Loucy (cell line): ENCODE data around the gene AP2A1.

Experiments
- H2AFZ ChIP-seq: fragments of 200-600 bp; sonication (generic); 2 replicates; pipeline ENCODE4 v1.6.0; 2016; ENCODE audit warnings: antibody characterized with exemption, mild to moderate bottlenecking, low read length, moderate library complexity
- H3F3A ChIP-seq: fragments of 200-600 bp; 2 replicates; pipeline ENCODE4 v1.6.0; 2016; ENCODE audit warnings: antibody characterized with exemption, low read depth, mild to moderate bottlenecking
- H3K27me3 ChIP-seq: fragments of 200-600 bp; sonication (generic); 2 replicates; pipeline ENCODE4 v1.6.1; 2014; ENCODE audit warnings: low read length, mild to moderate bottlenecking; ENCODE audit not compliant: insufficient read depth, poor library complexity, severe bottlenecking
- H3K36me3 ChIP-seq: fragments of 200-600 bp; sonication (generic); 2 replicates; pipeline ENCODE4 v1.6.1; 2016; ENCODE audit warnings: low read length; ENCODE audit not compliant: insufficient read depth
- H3K4me1 ChIP-seq: fragments of 200-600 bp; sonication (generic); 2 replicates; pipeline ENCODE4 v1.5.1; 2014; ENCODE audit warnings: low read length, mild to moderate bottlenecking; ENCODE audit not compliant: insufficient read depth, poor library complexity, severe bottlenecking
- H3K4me2 ChIP-seq: fragments of 200-600 bp; sonication (generic); 2 replicates; pipeline ENCODE4 v1.6.0; 2014; ENCODE audit warnings: antibody characterized with exemption, low read length, low read depth, mild to moderate bottlenecking; ENCODE audit not compliant: poor library complexity, severe bottlenecking
- H3K4me3 ChIP-seq: fragments of 200-600 bp; sonication (generic); 2 replicates; pipeline ENCODE4 v1.5.1; 2014; ENCODE audit warnings: low read length, mild to moderate bottlenecking, mixed read lengths; ENCODE audit not compliant: poor library complexity, severe bottlenecking
- H3K79me2 ChIP-seq: fragments of 200-600 bp; sonication (generic); 2 replicates; pipeline ENCODE4 v1.6.1; 2014; ENCODE audit warnings: low read length; ENCODE audit not compliant: insufficient read depth
- H3K9ac ChIP-seq: fragments of 200-600 bp; sonication (generic); 2 replicates; pipeline ENCODE4 v1.6.0; 2014; ENCODE audit warnings: mild to moderate bottlenecking, low read depth, low read length, moderate library complexity; ENCODE audit not compliant: poor library complexity, severe bottlenecking
- H3K9me2 ChIP-seq: fragments of 200-600 bp; sonication (generic); replicated peaks from 2 replicates; pipeline ENCODE4 v1.6.1; 2016; ENCODE audit warnings: low read depth, low read length, mixed read lengths
- H3K9me3 ChIP-seq: fragments of 200-600 bp; sonication (generic); 2 replicates; pipeline ENCODE4 v1.6.1; 2014; ENCODE audit warnings: mild to moderate bottlenecking, antibody characterized with exemption, low read length, low read depth; ENCODE audit not compliant: insufficient read depth
- H4K20me1 ChIP-seq: fragments of 200-600 bp; sonication (generic); 2 replicates; pipeline ENCODE4 v1.6.0; 2014; ENCODE audit warnings: antibody characterized with exemption, low read length, mild to moderate bottlenecking; ENCODE audit not compliant: insufficient read depth, poor library complexity, severe bottlenecking
- CTCF ChIP-seq: fragments of 200-600 bp; sonication (generic); conservative IDR thresholded peaks from 2 replicates; pipeline ENCODE4 v1.5.1; 2014; ENCODE audit warnings: mild to moderate bottlenecking, antibody characterized with exemption, low read length
- EZH2phosphoT487 ChIP-seq: fragments of 200-600 bp; IDR thresholded peaks from 2 replicates; pipeline ENCODE4 v1.6.1; 2018; ENCODE audit warnings: antibody characterized with exemption, mild to moderate bottlenecking, moderate library complexity, borderline replicate concordance

Gene AP2A1

GRCh38 chr19:49744946-49745381 is 21.8 kb upstream of the AP2A1 start:
- TF ChIP-seq EZH2phosphoT487 (no peak), CTCF (no peak)
- Histone ChIP-seq H3K4me3 (no peak overlapping the region), H2AFZ (no peak overlapping the region), H3K9me3 (no peaks in the 10 kb centered on the region), H3K9ac (no peak overlapping the region), H3K27me3 (no peaks in the 10 kb centered on the region), H3K4me1 (no peaks in the 10 kb centered on the region), H3K36me3 (no peaks in the 10 kb centered on the region), H3K4me2 (no peak overlapping the region), H4K20me1 (no peaks in the 10 kb centered on the region), H3F3A (no peaks in the 10 kb centered on the region), H3K9me2 (no peaks in the 10 kb centered on the region), H3K79me2 (no peaks in the 10 kb centered on the region)

- H3K36me3 ChIP-seq = no peaks in the 10 kb centered on the region
- no peak overlapping the region for H3K9ac ChIP-seq
- H3K27me3 ChIP-seq = no peaks in the 10 kb centered on the region
- no peaks in the 10 kb centered on the region for H3K79me2 ChIP-seq
- TF ChIP-seq EZH2phosphoT487 (no peak), CTCF (no peak)
- H3F3A ChIP-seq = no peaks in the 10 kb centered on the region
- no peak overlapping the region for H3K4me2 ChIP-seq
- no peaks in the 10 kb centered on the region for H3K9me2 ChIP-seq
- H2AFZ ChIP-seq = no peak overlapping the region
- no peaks in the 10 kb centered on the region for H4K20me1 ChIP-seq
- H3K4me1 ChIP-seq = no peaks in the 10 kb centered on the region
- H3K9me3 ChIP-seq = no peaks in the 10 kb centered on the region
- H3K4me3 ChIP-seq = no peak overlapping the region
Observed at GRCh38 chr19:49746206-49746958, 20.4 kb upstream of the AP2A1 start.

GRCh38 chr19:49749055-49749716 is 17.6 kb upstream of the AP2A1 start:
- Histone ChIP-seq H3K4me1 (no peaks in the 10 kb centered on the region), H3K9ac (no peak overlapping the region), H3K4me2 (no peak overlapping the region), H2AFZ (no peak overlapping the region), H3K36me3 (no peaks in the 10 kb centered on the region), H3F3A (no peaks in the 10 kb centered on the region), H3K9me2 (no peaks in the 10 kb centered on the region), H3K27me3 (no peaks in the 10 kb centered on the region), H3K79me2 (no peaks in the 10 kb centered on the region), H3K4me3 (no peak overlapping the region), H3K9me3 (peaks cover 5% of the 10 kb centered on the region; the same call in 1 of the 2 replicates), H4K20me1 (no peaks in the 10 kb centered on the region)
- TF ChIP-seq EZH2phosphoT487 (no peak), CTCF (no peak)
